HUES64 (cell line): ENCODE results near the gene SARS2.
A peak's percentile ranks its signal among the peaks of the same experiment; 100 is the strongest.
"Not testable (repeated sequence)": the region's sequence is repeated elsewhere in the genome, so short reads cannot be mapped to it uniquely, and the experiment has no call there.

Source experiments
- H3K27ac ChIP-seq: 2 replicates; pipeline ENCODE4 v1.7.0; 2013; ENCODE audit warnings: low read depth, low read length, inconsistent platforms
- H3K27me3 ChIP-seq: 2 replicates; pipeline ENCODE4 v1.6.1; 2013; ENCODE audit warnings: mild to moderate bottlenecking, low read length; ENCODE audit not compliant: insufficient read depth
- H3K36me3 ChIP-seq: 2 replicates; pipeline ENCODE4 v1.6.1; 2013; ENCODE audit warnings: mild to moderate bottlenecking, low read length; ENCODE audit not compliant: insufficient read depth
- H3K4me1 ChIP-seq: 2 replicates; pipeline ENCODE4 v1.6.1; 2013; ENCODE audit warnings: mild to moderate bottlenecking, low read length, moderate library complexity; ENCODE audit not compliant: insufficient read depth
- H3K4me3 ChIP-seq: 2 replicates; pipeline ENCODE4 v1.5.1; 2013; ENCODE audit warnings: mild to moderate bottlenecking, low read length, moderate library complexity
- H3K9ac ChIP-seq: 2 replicates; pipeline ENCODE4 v1.6.1; 2013; ENCODE audit warnings: mild to moderate bottlenecking, low read depth, low read length
- H3K9me3 ChIP-seq: 2 replicates; pipeline ENCODE4 v1.6.1; 2013; ENCODE audit warnings: low read depth, low read length; ENCODE audit not compliant: insufficient read depth
- WGBS: fragments of 150-250, 120-280 bp; methylation state at CpG from one replicate; pipeline ENCODE4 v1.1.7; 2013; ENCODE audit warnings: missing lambda C conversion rate; 5-methylcytosine and 5-hydroxymethylcytosine counted together

Gene SARS2

GRCh38 chr19:38945562-38946228 lies 15.1 kb upstream of the SARS2 start:
- 98% methylated on average over 3 of the region's 3 CpGs for WGBS
- Histone ChIP-seq H3K27me3 (no peaks in the 10 kb centered on the region), H3K9me3 (no peaks in the 10 kb centered on the region), H3K9ac (no peak overlapping the region), H3K27ac (no peak overlapping the region), H3K36me3 (peaks cover 19% of the 10 kb centered on the region), H3K4me1 (no peaks in the 10 kb centered on the region), H3K4me3 (no peak overlapping the region)

GRCh38 chr19:38944981-38945506 lies 14.5 kb upstream of the SARS2 start:
- Histone ChIP-seq H3K36me3 (peaks cover 19% of the 10 kb centered on the region), H3K4me3 (no peak overlapping the region), H3K27me3 (no peaks in the 10 kb centered on the region), H3K9ac (no peak overlapping the region), H3K9me3 (no peaks in the 10 kb centered on the region), H3K27ac (no peak overlapping the region), H3K4me1 (no peaks in the 10 kb centered on the region)
- 96% methylated on average over 11 of the region's 12 CpGs for WGBS

GRCh38 chr19:38942471-38943181 lies 12.1 kb upstream of the SARS2 start:
- 91% methylated on average over 19 of the region's 20 CpGs for WGBS
- H3K9me3 ChIP-seq: no peaks in the 10 kb centered on the region
- no peaks in the 10 kb centered on the region for H3K27me3 ChIP-seq
- H3K9ac ChIP-seq: no peak overlapping the region
- no peak overlapping the region for H3K4me3 ChIP-seq
- peaks cover 19% of the 10 kb centered on the region for H3K36me3 ChIP-seq
- H3K27ac ChIP-seq: no peak overlapping the region
- no peaks in the 10 kb centered on the region for H3K4me1 ChIP-seq

- Histone ChIP-seq H3K9me3 (no peaks in the 10 kb centered on the region), H3K27ac (no peak overlapping the region), H3K36me3 (peaks cover 15% of the 10 kb centered on the region; the same call in 1 of the 2 replicates), H3K9ac (no peak overlapping the region), H3K4me3 (no peak overlapping the region), H3K27me3 (no peaks in the 10 kb centered on the region), H3K4me1 (no peaks in the 10 kb centered on the region)
- WGBS: 77% methylated on average over 2 of the region's 2 CpGs
Observed at GRCh38 chr19:38941979-38942378, 11.4 kb upstream of the SARS2 start.

- not testable (repeated sequence) for H3K27me3 ChIP-seq, H3K4me1 ChIP-seq, H3K27ac ChIP-seq, H3K4me3 ChIP-seq, H3K9me3 ChIP-seq, H3K9ac ChIP-seq
- WGBS: 91% methylated on average over 5 of the region's 5 CpGs
- H3K36me3 ChIP-seq: peaks cover 12% of the 10 kb centered on the region; the same call in 1 of the 2 replicates
Observed at GRCh38 chr19:38941466-38941865, 10.9 kb upstream of the SARS2 start.

GRCh38 chr19:38939957-38940356 lies 9.4 kb upstream of the SARS2 start:
- Histone ChIP-seq H3K9me3 (0 out of 2 replicates have a peak, but pooled peaks cover under 1% of the 10 kb centered on the region), H3K27ac (no peak overlapping the region), H3K9ac (no peak overlapping the region), H3K4me1 (no peaks in the 10 kb centered on the region), H3K36me3 (peaks cover 5% of the 10 kb centered on the region; the same call in 1 of the 2 replicates), H3K4me3 (no peak overlapping the region), H3K27me3 (no peaks in the 10 kb centered on the region)
- 87% methylated on average over 5 of the region's 5 CpGs for whole genome bisulfite sequencing

GRCh38 chr19:38933544-38933943 lies 3.0 kb upstream of the SARS2 start:
- WGBS: 91% methylated on average over 4 of the region's 4 CpGs
- H3K9me3 ChIP-seq: peaks cover 12% of the 10 kb centered on the region; the same call in 1 of the 2 replicates
- H3K27ac ChIP-seq: no peak overlapping the region
- no peak overlapping the region for H3K4me3 ChIP-seq
- H3K36me3 ChIP-seq: peaks cover 32% of the 10 kb centered on the region
- peaks cover 3% of the 10 kb centered on the region; the same call in 1 of the 2 replicates for H3K4me1 ChIP-seq
- H3K27me3 ChIP-seq: no peaks in the 10 kb centered on the region
- H3K9ac ChIP-seq: no peak overlapping the region

GRCh38 chr19:38932425-38933179 lies 2.0 kb upstream of the SARS2 start:
- no peak overlapping the region for H3K4me3 ChIP-seq
- no peaks in the 10 kb centered on the region for H3K27me3 ChIP-seq
- peaks cover 38% of the 10 kb centered on the region for H3K36me3 ChIP-seq
- H3K9ac ChIP-seq: no peak overlapping the region
- H3K27ac ChIP-seq: no peak overlapping the region
- peaks cover 12% of the 10 kb centered on the region; the same call in 1 of the 2 replicates for H3K9me3 ChIP-seq
- WGBS: 96% methylated on average over 29 of the region's 29 CpGs
- H3K4me1 ChIP-seq: peaks cover 3% of the 10 kb centered on the region; the same call in 1 of the 2 replicates

- peaks cover 3% of the 10 kb centered on the region; the same call in 1 of the 2 replicates for H3K4me1 ChIP-seq
- H3K36me3 ChIP-seq: peaks cover 38% of the 10 kb centered on the region
- H3K27me3 ChIP-seq: no peaks in the 10 kb centered on the region
- peak overlapping the region; percentile 78 for H3K4me3 ChIP-seq
- 32% methylated on average over 8 of the region's 8 CpGs for WGBS
- H3K27ac ChIP-seq: no peak overlapping the region
- H3K9ac ChIP-seq: peak overlapping the region; percentile 95
- peaks cover 12% of the 10 kb centered on the region; the same call in 1 of the 2 replicates for H3K9me3 ChIP-seq
Observed at GRCh38 chr19:38931521-38931793, 894 bp upstream of the SARS2 start.

GRCh38 chr19:38930776-38931520 lies 385 bp upstream of the SARS2 start, which contains the start of gene MRPS12:
Gene MRPS12, plus strand, starts transcription at chr19:38930944. Its CDS starts 351 bp downstream, at chr19:38931295.
- under 1% methylated on average over 40 of the region's 40 CpGs for WGBS
- Histone ChIP-seq H3K36me3 (peaks cover 42% of the 10 kb centered on the region), H3K9me3 (peaks cover 12% of the 10 kb centered on the region; the same call in 1 of the 2 replicates), H3K4me3 (peak within 1 kb of the TSS; percentile 78), H3K27me3 (no peaks in the 10 kb centered on the region), H3K4me1 (peaks cover 3% of the 10 kb centered on the region; the same call in 1 of the 2 replicates), H3K27ac (peak within 1 kb of the TSS; percentile 95), H3K9ac (peak within 1 kb of the TSS; percentile 95)
